Stomach (tissue), 9 donors: ENCODE results near the gene DNAJC10. TPM values are rescaled to one million over a fixed set of nuclear protein-coding genes. Genes with fewer than 3 reads are reported as not detected.

Source experiments
- DNase-seq, 2 donors: peaks; one replicate each; pipeline versions ENCODE4 v3.0.0 to v3.0.0-alpha.2; 2013 to 2019
- H3K27ac ChIP-seq, 5 donors: fragments of 200-600 bp in 4 of 5; sonication (generic) in 4 of 5; one replicate each; pipeline ENCODE4 v1.5.1; 2013 to 2019; ENCODE audit warnings: mild to moderate bottlenecking in 1 of 5, moderate library complexity in 1 of 5
- H3K27me3 ChIP-seq, 3 donors: fragments of 200-600 bp; sonication (generic); one replicate each; pipeline ENCODE4 v1.5.1; 2017 to 2019; ENCODE audit warnings: mixed run types in 1 of 3
- H3K36me3 ChIP-seq, 4 donors: fragments of 200-600 bp; sonication (generic); 1 replicate in 3 of 4; 2 replicates in 1 of 4; pipeline ENCODE4 v1.5.1; 2016 to 2019
- H3K4me1 ChIP-seq, 4 donors: fragments of 200-600 bp; sonication (generic); one replicate each; pipeline ENCODE4 v1.5.1; 2016 to 2019
- H3K4me3 ChIP-seq, 4 donors: fragments of 200-600 bp; sonication (generic) in 3 of 4; one replicate each; pipeline ENCODE4 v1.5.1; 2016 to 2019; ENCODE audit warnings: mild to moderate bottlenecking in 1 of 4
- H3K9me3 ChIP-seq, 4 donors: fragments of 200-600 bp; sonication (generic); one replicate each; pipeline ENCODE4 v1.5.1; 2016 to 2019
- CTCF ChIP-seq, 7 experiments: fragments of 450-650 bp in 4 of 7; fragments of 200-600 bp in 3 of 7; sonication (generic) in 3 of 7; IDR thresholded peaks; one replicate each; pipeline ENCODE4 v1.5.1; 2016 to 2019; ENCODE audit warnings: antibody characterized with exemption in 7 of 7, control low read depth in 2 of 7, mild to moderate bottlenecking in 1 of 7
- EP300 ChIP-seq: sonication (generic); formaldehyde crosslinking; IDR thresholded peaks from one replicate; pipeline ENCODE4 v1.6.1; 2017; ENCODE audit warnings: antibody characterized with exemption
- POLR2A ChIP-seq, 4 donors: fragments of 450-650 bp; IDR thresholded peaks; one replicate each; pipeline ENCODE4 v1.6.1; 2016; ENCODE audit warnings: antibody characterized with exemption in 4 of 4, control low read depth in 2 of 4, mild to moderate bottlenecking in 1 of 4, moderate library complexity in 1 of 4
- POLR2AphosphoS5 ChIP-seq, 3 donors: sonication (generic); formaldehyde crosslinking; IDR thresholded peaks; one replicate each; pipeline ENCODE4 v1.6.1; 2016; ENCODE audit warnings: antibody characterized with exemption in 3 of 3
- WGBS, 5 donors: extraction: QIAGEN DNeasy Blood & Tissue Kit in 3 of 5; methylation state at CpG; one replicate each; pipeline versions ENCODE4 v1.1.5 to v1.1.7; 2013 to 2018; 5-methylcytosine and 5-hydroxymethylcytosine counted together
- intact Hi-C: fragments of 100-400 bp; cut with DNase I; formaldehyde crosslinking; loops from one replicate; pipeline ENCODE4 v1.15.1; 2023; ENCODE audit warnings: low total_unique reads
- polyA plus RNA-seq, 3 donors: library from polyadenylated mRNA; stranded (reverse); fragments of 200-250 nt; gene quantifications; one replicate each; pipeline ENCODE4 v1.2.3, GENCODE V29; 2013
- total RNA-seq, 5 donors: library from RNA; depleted of rRNA; stranded (reverse); fragments of >200 nt; gene quantifications; one replicate each; pipeline versions ENCODE4 v1.1.0 to v1.2.3, GENCODE V29; 2014 to 2016
- donor health status: healthy with polysubstance abuse.
- donor health status: Bipolar disorder and iron deficiency.
- donor health status: healthy.

The DNAJC10 gene
- total and polyA plus RNA-seq, 8 donors = 7.6 to 182 (median 20.3) TPM

GRCh38 chr2:182668671-182669070 lies 47.4 kb upstream of the DNAJC10 start:
- Histone ChIP-seq H3K4me3 (no peak overlapping the region), H3K9me3 (no peaks in the 10 kb centered on the region), H3K4me1 (no peaks in the 10 kb centered on the region), H3K27me3 (no peaks in the 10 kb centered on the region), H3K36me3 (no peaks in the 10 kb centered on the region), H3K27ac (no peak overlapping the region)
- WGBS, 5 donors = 49 to 70% (median 60%) methylated on average over 6 of the region's 6 CpGs
- TF ChIP-seq CTCF (IDR thresholded peaks at IDR 0.05) = no peak
- peak in 1 of 2 donors; percentile 78 for DNase-seq
- intact Hi-C loops = no loop called here

DNA sequence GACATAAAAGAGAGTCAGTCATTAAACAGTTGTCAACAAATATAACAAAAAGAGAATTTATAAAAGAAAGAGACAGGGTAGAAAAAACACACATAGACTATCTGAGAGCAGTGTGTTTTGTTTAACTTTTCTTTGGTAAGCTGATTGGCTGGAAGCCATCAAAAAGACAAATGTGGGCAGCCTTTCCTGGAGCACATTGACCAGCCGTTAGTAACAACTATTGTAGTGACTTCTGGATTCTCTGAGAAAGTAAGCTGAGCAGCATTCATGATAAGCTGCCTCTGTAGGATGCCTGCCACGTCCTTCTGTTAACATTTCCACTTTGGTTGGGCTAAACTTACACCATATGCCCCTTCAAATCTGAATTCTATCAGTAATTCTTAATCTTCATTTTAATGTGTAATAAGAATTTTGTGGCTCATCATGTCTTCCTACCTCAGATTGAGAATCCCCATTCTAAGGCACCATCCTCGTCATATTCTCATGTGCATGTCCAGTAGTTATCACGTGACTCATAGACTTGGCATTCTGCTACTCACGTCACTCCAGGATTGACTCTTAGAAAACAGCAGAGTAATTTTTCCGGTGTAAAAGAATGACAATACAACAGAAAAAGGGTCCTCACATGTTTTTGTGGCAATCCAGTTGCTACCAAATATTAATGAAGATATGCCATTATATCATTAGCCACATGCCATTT lies 43.4 kb upstream of the DNAJC10 start:
- no peaks in the 10 kb centered on the region for H3K4me1 ChIP-seq
- DNase-seq = peak in 1 of 2 donors; percentile 36
- no peaks in the 10 kb centered on the region for H3K36me3 ChIP-seq
- H3K9me3 ChIP-seq = no peaks in the 10 kb centered on the region
- WGBS, 5 donors = 43 to 47% (median 46%) methylated on average over 6 of the region's 6 CpGs
- H3K4me3 ChIP-seq = no peak overlapping the region
- intact Hi-C loops = no loop called here
- H3K27me3 ChIP-seq = no peaks in the 10 kb centered on the region
- H3K27ac ChIP-seq = no peak overlapping the region
- TF ChIP-seq CTCF (IDR thresholded peaks at IDR 0.05) (no peak), POLR2A (IDR thresholded peaks at IDR 0.05) (no peak), EP300 (no peak), POLR2AphosphoS5 (IDR thresholded peaks at IDR 0.05) (no peak)

GRCh38 chr2:182680837-182681236 lies 35.2 kb upstream of the DNAJC10 start:
- H3K36me3 ChIP-seq = no peaks in the 10 kb centered on the region
- whole genome bisulfite sequencing, 5 donors = 40 to 68% (median 63%) methylated on average over 1 of the region's 1 CpG
- H3K4me3 ChIP-seq = no peak overlapping the region

DNA sequence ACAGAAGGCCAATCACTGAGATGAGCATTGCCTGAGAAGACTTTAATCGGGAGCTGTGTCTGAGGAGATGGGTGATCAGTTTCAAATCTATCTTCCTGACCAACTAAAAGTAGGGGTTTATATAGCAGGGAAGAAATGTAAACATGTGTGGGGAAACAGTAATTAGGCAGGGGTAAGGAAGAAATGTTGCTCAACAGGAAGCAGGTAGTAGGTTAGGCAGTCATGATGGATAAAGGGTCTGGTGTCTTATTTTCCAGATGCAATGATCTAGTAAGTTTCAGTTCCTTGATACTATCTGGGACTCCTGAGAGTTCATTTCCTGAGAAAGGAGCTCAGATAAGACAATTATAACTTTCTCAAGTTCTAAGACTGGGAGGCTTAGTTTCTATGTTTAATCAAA lies 33.8 kb upstream of the DNAJC10 start:
- H3K4me1 ChIP-seq = no peaks in the 10 kb centered on the region
- WGBS, 5 donors = 76 to 92% (median 78%) methylated on average over 1 of the region's 1 CpG
- peaks cover 0 to 5% (median 0%) of the 10 kb centered on the region in 4 donors for H3K9me3 ChIP-seq
- H3K27me3 ChIP-seq = no peaks in the 10 kb centered on the region
- intact Hi-C loops = no loop called here
- TF ChIP-seq EP300 (no peak), POLR2A (IDR thresholded peaks at IDR 0.05) (no peak), CTCF (IDR thresholded peaks at IDR 0.05) (no peak), POLR2AphosphoS5 (IDR thresholded peaks at IDR 0.05) (no peak)
- DNase-seq = no peak
- no peaks in the 10 kb centered on the region for H3K36me3 ChIP-seq
- no peak overlapping the region for H3K4me3 ChIP-seq
- H3K27ac ChIP-seq = no peak overlapping the region

More at GRCh38 chr2:182680837-182681236, 35.2 kb upstream of the DNAJC10 start:
- intact Hi-C loops = no loop called here
- no peak overlapping the region for H3K27ac ChIP-seq
- no peak for TF ChIP-seq EP300
- TF ChIP-seq CTCF (IDR thresholded peaks at IDR 0.05) = no peak
- TF ChIP-seq POLR2A (IDR thresholded peaks at IDR 0.05) = no peak
- no peak for TF ChIP-seq POLR2AphosphoS5 (IDR thresholded peaks at IDR 0.05)
- no peaks in the 10 kb centered on the region for H3K4me1 ChIP-seq
- no peak for DNase-seq
- no peaks in the 10 kb centered on the region for H3K9me3 ChIP-seq
- no peaks in the 10 kb centered on the region for H3K27me3 ChIP-seq
